H9 (cell line): ENCODE data around the gene MYO1D. TPM values are rescaled to one million over a fixed set of nuclear protein-coding genes. Genes with fewer than 3 reads are reported as not detected.
A peak's percentile ranks its signal among the peaks of the same experiment; 100 is the strongest.

Experiments
- DNase-seq: peaks from one replicate; pipeline ENCODE4 v3.0.0-alpha.2; 2017
- H2AFZ ChIP-seq: one replicate; pipeline ENCODE4 v1.6.1; 2013; ENCODE audit warnings: mild to moderate bottlenecking, low read length, control low read depth, moderate library complexity
- H2AK5ac ChIP-seq: 2 replicates; pipeline ENCODE4 v1.6.1; 2013; ENCODE audit warnings: low read length, control low read depth, mixed read lengths; ENCODE audit not compliant: insufficient read length
- H2BK120ac ChIP-seq: one replicate; pipeline ENCODE4 v1.6.1; 2013; ENCODE audit warnings: low read depth, mild to moderate bottlenecking, low read length, control low read depth, inconsistent platforms; ENCODE audit not compliant: poor library complexity, severe bottlenecking
- H2BK12ac ChIP-seq: 2 replicates; pipeline ENCODE4 v1.6.1; 2013; ENCODE audit warnings: low read length, control low read depth, mixed read lengths, low read depth; ENCODE audit not compliant: insufficient read length
- H2BK15ac ChIP-seq: 2 replicates; pipeline ENCODE4 v1.6.1; 2013; ENCODE audit warnings: low read depth, low read length, control low read depth
- H2BK20ac ChIP-seq: one replicate; pipeline ENCODE4 v1.6.1; 2013; ENCODE audit warnings: low read depth, mild to moderate bottlenecking, low read length, control low read depth, inconsistent platforms; ENCODE audit not compliant: poor library complexity, severe bottlenecking
- H2BK5ac ChIP-seq: 2 replicates; pipeline ENCODE4 v1.6.1; 2013; ENCODE audit warnings: low read length, control low read depth, mixed read lengths; ENCODE audit not compliant: insufficient read length
- H3K14ac ChIP-seq: 2 replicates; pipeline ENCODE4 v1.6.1; 2013; ENCODE audit warnings: low read length, control low read depth; ENCODE audit not compliant: insufficient read depth
- H3K18ac ChIP-seq: 2 replicates; pipeline ENCODE4 v1.6.1; 2013; ENCODE audit warnings: low read depth, mild to moderate bottlenecking, mixed read lengths, low read length, control low read depth; ENCODE audit not compliant: insufficient read length
- H3K23ac ChIP-seq: 2 replicates; pipeline ENCODE4 v1.6.1; 2013; ENCODE audit warnings: low read length, control low read depth, mixed read lengths, low read depth; ENCODE audit not compliant: insufficient read length
- H3K23me2 ChIP-seq: 2 replicates; pipeline ENCODE4 v1.6.1; 2013; ENCODE audit warnings: low read depth, mild to moderate bottlenecking, mixed read lengths, low read length, control low read depth; ENCODE audit not compliant: insufficient read length, poor library complexity, severe bottlenecking
- H3K27ac ChIP-seq: 2 replicates; pipeline ENCODE4 v1.5.1; 2013; ENCODE audit warnings: low read length, control low read depth, mixed read lengths, low read depth; ENCODE audit not compliant: insufficient read length
- H3K27me3 ChIP-seq: 2 replicates; pipeline ENCODE4 v1.6.1; 2013; ENCODE audit warnings: low read length, control low read depth, inconsistent platforms; ENCODE audit not compliant: insufficient read depth
- H3K4ac ChIP-seq: 2 replicates; pipeline ENCODE4 v1.6.1; 2013; ENCODE audit warnings: low read depth, mild to moderate bottlenecking, control low read depth, inconsistent platforms, low read length, moderate library complexity
- H3K4me1 ChIP-seq: 2 replicates; pipeline ENCODE4 v1.6.1; 2013; ENCODE audit warnings: low read length, control low read depth, inconsistent platforms; ENCODE audit not compliant: insufficient read depth
- H3K4me2 ChIP-seq: 2 replicates; pipeline ENCODE4 v1.6.1; 2013; ENCODE audit warnings: low read length, control low read depth, mixed read lengths; ENCODE audit not compliant: insufficient read length, insufficient read depth
- H3K56ac ChIP-seq: 2 replicates; pipeline ENCODE4 v1.6.1; 2013; ENCODE audit warnings: low read depth, mild to moderate bottlenecking, mixed read lengths, low read length, control low read depth; ENCODE audit not compliant: insufficient read length
- H3K79me1 ChIP-seq: 2 replicates; pipeline ENCODE4 v1.6.1; 2013; ENCODE audit warnings: low read depth, mild to moderate bottlenecking, moderate library complexity, low read length, control low read depth, inconsistent platforms; ENCODE audit not compliant: insufficient read depth, poor library complexity, severe bottlenecking
- H3K79me2 ChIP-seq: 2 replicates; pipeline ENCODE4 v1.6.1; 2013; ENCODE audit warnings: low read length, control low read depth, inconsistent platforms; ENCODE audit not compliant: insufficient read depth
- H3K9ac ChIP-seq: 2 replicates; pipeline ENCODE4 v1.6.1; 2013; ENCODE audit warnings: low read length, control low read depth, mixed read lengths; ENCODE audit not compliant: insufficient read length; ENCODE audit errors: extremely low read depth
- H3K9me3 ChIP-seq: one replicate; pipeline ENCODE4 v1.6.1; 2013; ENCODE audit warnings: low read depth, low read length, inconsistent platforms; ENCODE audit not compliant: control insufficient read depth
- H3T11ph ChIP-seq: one replicate; pipeline ENCODE4 v1.6.1; 2013; ENCODE audit warnings: mild to moderate bottlenecking, low read length, control low read depth, inconsistent platforms
- H4K20me1 ChIP-seq: one replicate; pipeline ENCODE4 v1.6.1; 2013; ENCODE audit not compliant: control insufficient read depth, insufficient read length, insufficient read depth
- H4K5ac ChIP-seq: 2 replicates; pipeline ENCODE4 v1.6.1; 2013; ENCODE audit warnings: low read depth, mild to moderate bottlenecking, mixed read lengths, low read length, control low read depth; ENCODE audit not compliant: insufficient read length
- H4K8ac ChIP-seq: replicated peaks from 2 replicates; pipeline ENCODE4 v1.6.1; 2013; ENCODE audit warnings: low read length, control low read depth, mixed read lengths, low read depth; ENCODE audit not compliant: insufficient read length
- H4K91ac ChIP-seq: 2 replicates; pipeline ENCODE4 v1.6.1; 2013; ENCODE audit warnings: low read depth, mild to moderate bottlenecking, moderate library complexity, mixed read lengths, low read length, control low read depth; ENCODE audit not compliant: insufficient read length
- H3K27ac Mint-ChIP-seq, 3 experiments: 2 replicates in 2 of 3; 3 replicates in 1 of 3; pipeline ENCODE4 v1.8.0; 2020 to 2021; ENCODE audit warnings: mixed read lengths in 3 of 3, mild to moderate bottlenecking in 1 of 3, moderate library complexity in 1 of 3
- H3K27me3 Mint-ChIP-seq: 2 replicates; pipeline ENCODE4 v1.8.0; 2021; ENCODE audit warnings: low read depth, mild to moderate bottlenecking, moderate library complexity, mixed read lengths
- H3K36me3 Mint-ChIP-seq, 3 experiments: 2 replicates in 2 of 3; 3 replicates in 1 of 3; pipeline ENCODE4 v1.8.0; 2020 to 2021; ENCODE audit warnings: low read depth in 3 of 3, mixed read lengths in 3 of 3; ENCODE audit not compliant: insufficient read depth in 1 of 3
- H3K4me1 Mint-ChIP-seq, 2 experiments: 2 replicates each; pipeline ENCODE4 v1.8.0; 2020; ENCODE audit warnings: mixed read lengths in 2 of 2
- H3K4me3 Mint-ChIP-seq, 2 experiments: 2 replicates in 1 of 2; 3 replicates in 1 of 2; pipeline ENCODE4 v1.8.0; 2020 to 2021; ENCODE audit warnings: mild to moderate bottlenecking in 2 of 2, mixed read lengths in 2 of 2, moderate library complexity in 1 of 2
- H3K9me3 Mint-ChIP-seq, 2 experiments: 2 replicates in 1 of 2; 3 replicates in 1 of 2; pipeline ENCODE4 v1.8.0; 2020; ENCODE audit warnings: mild to moderate bottlenecking in 2 of 2, mixed read lengths in 2 of 2, moderate library complexity in 1 of 2
- CTCF ChIP-seq: fragments of 200-600 bp; sonication (generic); conservative IDR thresholded peaks from 3 replicates; pipeline ENCODE4 v1.8.0; 2021; ENCODE audit warnings: antibody characterized with exemption, mild to moderate bottlenecking
- WGBS: extraction: QIAGEN DNeasy Blood & Tissue Kit; methylation state at CpG from one replicate; pipeline ENCODE4 v1.1.7; 2013; ENCODE audit warnings: missing lambda C conversion rate, low lambda C conversion rate, mixed read lengths; ENCODE audit not compliant: insufficient read length; ENCODE audit errors: extremely low coverage; 5-methylcytosine and 5-hydroxymethylcytosine counted together
- total RNA-seq: library from RNA; stranded (reverse); gene quantifications from 2 replicates; pipeline ENCODE4 v1.2.1, GENCODE V29; 2021

The MYO1D gene
- total RNA-seq, 1 experiment from 2014 or later = 19.0 TPM

GRCh38 chr17:32904891-32905290, 28.0 kb upstream of the MYO1D start:
- Mint-ChIP-seq H3K4me3 (no peak overlapping the region), H3K4me1 (peaks cover 2 to 4% of the 10 kb centered on the region in 2 experiments), H3K9me3 (peaks cover 9 to 14% of the 10 kb centered on the region in 2 experiments), H3K27ac (no peak overlapping the region), H3K27me3 (no peaks in the 10 kb centered on the region; the same call in 1 of the 2 replicates), H3K36me3 (peaks cover 0 to 9% (median 2%) of the 10 kb centered on the region in 3 experiments; a peak in 3 of 7 replicates)
- no peak overlapping the region for H3K23ac ChIP-seq
- H3K23me2 ChIP-seq = no peaks in the 10 kb centered on the region
- no peak overlapping the region for H3K14ac ChIP-seq
- H4K8ac ChIP-seq = no peak overlapping the region
- H3K56ac ChIP-seq = no peak overlapping the region
- H2AK5ac ChIP-seq = no peak overlapping the region
- H2AFZ ChIP-seq = peak overlapping the region; percentile 14
- no peaks in the 10 kb centered on the region for H3K27me3 ChIP-seq
- no peaks in the 10 kb centered on the region for H4K20me1 ChIP-seq
- no peak overlapping the region for H3K18ac ChIP-seq
- TF ChIP-seq CTCF = no peak
- no peak overlapping the region for H2BK20ac ChIP-seq
- no peak overlapping the region for H3K9ac ChIP-seq
- H3K9me3 ChIP-seq = no peaks in the 10 kb centered on the region
- no peak overlapping the region for H4K5ac ChIP-seq
- no peak overlapping the region for H3K4ac ChIP-seq
- no peaks in the 10 kb centered on the region for H3K79me2 ChIP-seq
- H2BK5ac ChIP-seq = no peak overlapping the region
- H3K79me1 ChIP-seq = no peaks in the 10 kb centered on the region
- WGBS = no CpG with 5 or more reads among the region's 3 CpGs
- H3K27ac ChIP-seq = no peak overlapping the region
- no peak overlapping the region for H4K91ac ChIP-seq
- no peak overlapping the region for H3K4me2 ChIP-seq
- H2BK120ac ChIP-seq = no peak overlapping the region
- H2BK15ac ChIP-seq = no peak overlapping the region
- H3K4me1 ChIP-seq = no peaks in the 10 kb centered on the region
- no peak for DNase-seq
- H2BK12ac ChIP-seq = no peak overlapping the region
- no peak overlapping the region for H3T11ph ChIP-seq
